Measurements from ENCODE around the gene THNSL1. TPM values are rescaled to one million over a fixed set of nuclear protein-coding genes. Genes with fewer than 3 reads are reported as not detected.

THNSL1 gene
- total RNA-seq, 2 experiments from 2014 or later = 3.5 to 4.6 TPM

- no peak for DNase-seq
- Mint-ChIP-seq H3K4me3 (peak overlapping the region; percentile 79), H3K27ac (peak overlapping the region; percentile 95), H3K4me1 (peaks cover 17% of the 10 kb centered on the region), H3K27me3 (no peaks in the 10 kb centered on the region), H3K36me3 (no peaks in the 10 kb centered on the region), H3K9me3 (ENCODE audit: low read depth) (peaks cover 2% of the 10 kb centered on the region)
- CTCF ChIA-PET = no interaction called here
- no peak for ATAC-seq
These were observed 1.2 kb downstream of the THNSL1 start for GRCh38 chr10:25017661-25018060.

- H3K4me1 Mint-ChIP-seq = peaks cover 17% of the 10 kb centered on the region
- no peaks in the 10 kb centered on the region for H3K9me3 Mint-ChIP-seq (ENCODE audit: low read depth)
- CTCF ChIA-PET = interaction anchor here (1.0 kb wide), 1 partner anchor 376 kb away, joined by 3 read pairs; no protein-coding TSS in a partner anchor
- peaks cover 2% of the 10 kb centered on the region for H3K36me3 Mint-ChIP-seq
- no peak for ATAC-seq
- no peak overlapping the region for H3K27ac Mint-ChIP-seq
- DNase-seq = no peak
- H3K27me3 Mint-ChIP-seq = no peaks in the 10 kb centered on the region
- H3K4me3 Mint-ChIP-seq = no peak overlapping the region
These were observed 2.3 kb downstream of the THNSL1 start for GRCh38 chr10:25018703-25019102.

GRCh38 chr10:25023278-25023677, 6.9 kb downstream of the THNSL1 start:
- Mint-ChIP-seq H3K27me3 (no peaks in the 10 kb centered on the region), H3K4me3 (no peak overlapping the region), H3K36me3 (peaks cover 2% of the 10 kb centered on the region), H3K27ac (no peak overlapping the region), H3K4me1 (peaks cover under 1% of the 10 kb centered on the region), H3K9me3 (ENCODE audit: low read depth) (no peaks in the 10 kb centered on the region)
- no peak for ATAC-seq
- CTCF ChIA-PET = no interaction called here
- DNase-seq = no peak

- Mint-ChIP-seq H3K4me1 (no peaks in the 10 kb centered on the region), H3K9me3 (ENCODE audit: low read depth) (no peaks in the 10 kb centered on the region), H3K4me3 (no peak overlapping the region), H3K27me3 (no peaks in the 10 kb centered on the region), H3K27ac (no peak overlapping the region), H3K36me3 (peaks cover 2% of the 10 kb centered on the region)
- ATAC-seq (no peak), DNase-seq (no peak)
- CTCF ChIA-PET = interaction anchor here (1.0 kb wide), 1 partner anchor 56 kb away, joined by 3 read pairs; no protein-coding TSS in a partner anchor
These were observed 8.1 kb downstream of the THNSL1 start for GRCh38 chr10:25024528-25024927.

GRCh38 chr10:25026463-25026862, 10.1 kb downstream of the THNSL1 start:
- H3K4me1 Mint-ChIP-seq = no peaks in the 10 kb centered on the region
- H3K9me3 Mint-ChIP-seq (ENCODE audit: low read depth) = no peaks in the 10 kb centered on the region
- H3K4me3 Mint-ChIP-seq = no peak overlapping the region
- no peak overlapping the region for H3K27ac Mint-ChIP-seq
- no peaks in the 10 kb centered on the region for H3K27me3 Mint-ChIP-seq
- H3K36me3 Mint-ChIP-seq = peaks cover 2% of the 10 kb centered on the region
- no peak for DNase-seq
- no peak for ATAC-seq
- CTCF ChIA-PET = interaction anchor here (1.0 to 1.2 kb wide), 2 partner anchors 11 to 48 kb away, joined by 3 to 4 read pairs; no protein-coding TSS in a partner anchor

- Mint-ChIP-seq H3K27ac (no peak overlapping the region), H3K27me3 (no peaks in the 10 kb centered on the region), H3K9me3 (ENCODE audit: low read depth) (no peaks in the 10 kb centered on the region), H3K36me3 (no peaks in the 10 kb centered on the region), H3K4me1 (no peaks in the 10 kb centered on the region), H3K4me3 (no peak overlapping the region)
- ATAC-seq (no peak), DNase-seq (no peak)
- CTCF ChIA-PET = no interaction called here
These were observed 12.3 kb downstream of the THNSL1 start for GRCh38 chr10:25028711-25029110.

- H3K4me3 Mint-ChIP-seq = no peak overlapping the region
- no peaks in the 10 kb centered on the region for H3K9me3 Mint-ChIP-seq (ENCODE audit: low read depth)
- H3K27ac Mint-ChIP-seq = no peak overlapping the region
- CTCF ChIA-PET = no interaction called here
- H3K36me3 Mint-ChIP-seq = no peaks in the 10 kb centered on the region
- no peaks in the 10 kb centered on the region for H3K4me1 Mint-ChIP-seq
- no peak for ATAC-seq
- no peaks in the 10 kb centered on the region for H3K27me3 Mint-ChIP-seq
- DNase-seq = no peak
These were observed 13.1 kb downstream of the THNSL1 start for GRCh38 chr10:25029519-25029918.

GRCh38 chr10:25036381-25036780, 20.0 kb downstream of the THNSL1 start:
- ATAC-seq = no peak
- no peak for DNase-seq
- peaks cover 16% of the 10 kb centered on the region for H3K27me3 Mint-ChIP-seq
- H3K9me3 Mint-ChIP-seq (ENCODE audit: low read depth) = no peaks in the 10 kb centered on the region
- H3K27ac Mint-ChIP-seq = no peak overlapping the region
- peaks cover 2% of the 10 kb centered on the region for H3K4me1 Mint-ChIP-seq
- no peak overlapping the region for H3K4me3 Mint-ChIP-seq
- CTCF ChIA-PET = no interaction called here
- H3K36me3 Mint-ChIP-seq = no peaks in the 10 kb centered on the region

GRCh38 chr10:25038325-25038724, 21.9 kb downstream of the THNSL1 start:
- Mint-ChIP-seq H3K9me3 (ENCODE audit: low read depth) (no peaks in the 10 kb centered on the region), H3K4me1 (peaks cover 2% of the 10 kb centered on the region), H3K27ac (no peak overlapping the region), H3K27me3 (peaks cover 23% of the 10 kb centered on the region), H3K36me3 (no peaks in the 10 kb centered on the region), H3K4me3 (no peak overlapping the region)
- DNase-seq (no peak), ATAC-seq (no peak)
- CTCF ChIA-PET = no interaction called here

GRCh38 chr10:25039531-25039930, 23.1 kb downstream of the THNSL1 start:
- no peaks in the 10 kb centered on the region for H3K36me3 Mint-ChIP-seq
- H3K27ac Mint-ChIP-seq = no peak overlapping the region
- H3K4me3 Mint-ChIP-seq = no peak overlapping the region
- CTCF ChIA-PET = interaction anchor here (0.6 to 0.7 kb wide), 2 partner anchors 389 to 401 kb away, joined by 3 to 4 read pairs; no protein-coding TSS in a partner anchor
- H3K27me3 Mint-ChIP-seq = peaks cover 26% of the 10 kb centered on the region
- no peak for DNase-seq
- H3K9me3 Mint-ChIP-seq (ENCODE audit: low read depth) = no peaks in the 10 kb centered on the region
- H3K4me1 Mint-ChIP-seq = peaks cover 2% of the 10 kb centered on the region
- ATAC-seq = no peak

GRCh38 chr10:25046641-25047040, 30.2 kb downstream of the THNSL1 start:
- Mint-ChIP-seq H3K4me1 (no peaks in the 10 kb centered on the region), H3K4me3 (no peak overlapping the region), H3K9me3 (ENCODE audit: low read depth) (no peaks in the 10 kb centered on the region), H3K27ac (no peak overlapping the region), H3K27me3 (peaks cover 26% of the 10 kb centered on the region), H3K36me3 (no peaks in the 10 kb centered on the region)
- DNase-seq (no peak), ATAC-seq (no peak)
- CTCF ChIA-PET = no interaction called here

- ATAC-seq (no peak), DNase-seq (no peak)
- no peaks in the 10 kb centered on the region for H3K36me3 Mint-ChIP-seq
- CTCF ChIA-PET = no interaction called here
- no peak overlapping the region for H3K4me3 Mint-ChIP-seq
- H3K27me3 Mint-ChIP-seq = peaks cover 26% of the 10 kb centered on the region
- H3K9me3 Mint-ChIP-seq (ENCODE audit: low read depth) = no peaks in the 10 kb centered on the region
- H3K4me1 Mint-ChIP-seq = no peaks in the 10 kb centered on the region
- no peak overlapping the region for H3K27ac Mint-ChIP-seq
These were observed 30.7 kb downstream of the THNSL1 start for GRCh38 chr10:25047088-25047487.

GRCh38 chr10:25047591-25048301, 31.3 kb downstream of the THNSL1 start:
- H3K4me3 Mint-ChIP-seq = no peak overlapping the region
- DNase-seq = no peak
- peaks cover 26% of the 10 kb centered on the region for H3K27me3 Mint-ChIP-seq

GRCh38 chr10:25048450-25048849, 32.0 kb downstream of the THNSL1 start:
- Mint-ChIP-seq H3K4me1 (no peaks in the 10 kb centered on the region), H3K27ac (no peak overlapping the region), H3K36me3 (no peaks in the 10 kb centered on the region), H3K9me3 (ENCODE audit: low read depth) (no peaks in the 10 kb centered on the region), H3K4me3 (no peak overlapping the region), H3K27me3 (peaks cover 21% of the 10 kb centered on the region)
- CTCF ChIA-PET = no interaction called here
- ATAC-seq (no peak), DNase-seq (no peak)

More at GRCh38 chr10:25047591-25048301, 31.3 kb downstream of the THNSL1 start:
- H3K4me1 Mint-ChIP-seq = no peaks in the 10 kb centered on the region
- H3K9me3 Mint-ChIP-seq (ENCODE audit: low read depth) = no peaks in the 10 kb centered on the region
- no peak for ATAC-seq
- no peak overlapping the region for H3K27ac Mint-ChIP-seq
- no peaks in the 10 kb centered on the region for H3K36me3 Mint-ChIP-seq
- CTCF ChIA-PET = no interaction called here
